ENCODE measurements around the gene PTPRK.

PTPRK gene

GRCh38 chr6:128141932-128142331 lies 378.5 kb downstream of the PTPRK start:
- no peak for TF ChIP-seq CTCF (IDR thresholded peaks at IDR 0.05; ENCODE audit: control extremely low read depth, extremely low read depth, low read depth, missing control alignments)
- ChIA-PET POLR2A (no interaction called here), CTCF (no interaction called here)
- no peak for DNase-seq (ENCODE audit: extremely low spot score)

GRCh38 chr6:128139519-128139918 lies 380.9 kb downstream of the PTPRK start:
- CTCF ChIA-PET: interaction anchor here (1.7 kb wide), 1 partner anchor 13 kb away, joined by 6 read pairs; no protein-coding TSS in a partner anchor
- TF ChIP-seq CTCF (IDR thresholded peaks at IDR 0.05; ENCODE audit: control extremely low read depth, extremely low read depth, low read depth, missing control alignments): no peak
- no peak for DNase-seq (ENCODE audit: extremely low spot score)
- POLR2A ChIA-PET: no interaction called here

- ChIA-PET CTCF (interaction anchor here (1.7 kb wide), 1 partner anchor 12 kb away, joined by 6 read pairs; no protein-coding TSS in a partner anchor), POLR2A (no interaction called here)
- no peak for TF ChIP-seq CTCF (IDR thresholded peaks at IDR 0.05; ENCODE audit: control extremely low read depth, extremely low read depth, low read depth, missing control alignments)
- no peak for DNase-seq (ENCODE audit: extremely low spot score)
Observed at GRCh38 chr6:128138694-128139093, 381.7 kb downstream of the PTPRK start.

GRCh38 chr6:128135325-128135724 lies 385.1 kb downstream of the PTPRK start:
- CTCF ChIA-PET: interaction anchor here (1.4 kb wide), 1 partner anchor 36 kb away, joined by 3 read pairs; no protein-coding TSS in a partner anchor
- no peak for DNase-seq (ENCODE audit: extremely low spot score)
- no peak for TF ChIP-seq CTCF (IDR thresholded peaks at IDR 0.05; ENCODE audit: control extremely low read depth, extremely low read depth, low read depth, missing control alignments)
- POLR2A ChIA-PET: no interaction called here

- TF ChIP-seq CTCF (IDR thresholded peaks at IDR 0.05; ENCODE audit: control extremely low read depth, extremely low read depth, low read depth, missing control alignments): no peak
- POLR2A ChIA-PET: no interaction called here
- CTCF ChIA-PET: no interaction called here
- no peak for DNase-seq (ENCODE audit: extremely low spot score)
Observed at GRCh38 chr6:128131566-128131965, 388.8 kb downstream of the PTPRK start.

- POLR2A ChIA-PET: no interaction called here
- CTCF ChIA-PET: interaction anchor here (1.1 kb wide), 1 partner anchor 14 kb away, joined by 3 read pairs; no protein-coding TSS in a partner anchor
- TF ChIP-seq CTCF (IDR thresholded peaks at IDR 0.05; ENCODE audit: control extremely low read depth, extremely low read depth, low read depth, missing control alignments): no peak
- no peak for DNase-seq (ENCODE audit: extremely low spot score)
Observed at GRCh38 chr6:128131036-128131435, 389.4 kb downstream of the PTPRK start.

- no peak for TF ChIP-seq CTCF (IDR thresholded peaks at IDR 0.05; ENCODE audit: control extremely low read depth, extremely low read depth, low read depth, missing control alignments)
- ChIA-PET CTCF (interaction anchor here (1.2 to 1.6 kb wide), 3 partner anchors 8 to 16 kb away, joined by 3 to 4 read pairs (median 3); no protein-coding TSS in a partner anchor), POLR2A (no interaction called here)
- DNase-seq (ENCODE audit: extremely low spot score): no peak
Observed at GRCh38 chr6:128129679-128130078, 390.7 kb downstream of the PTPRK start.

All from GM10248 (cell line).